Stimulated activated CD8-positive, alpha-beta memory T cell treated with anti-CD3 and anti-CD28 coated beads, Interleukin-12 subunit alpha, Interleukin-12 subunit beta, amount 100 ng/mL, for 4 hours (primary cell): ENCODE results near the gene KLK8.
"Not testable (repeated sequence)": the region's sequence is repeated elsewhere in the genome, so short reads cannot be mapped to it uniquely, and the experiment has no call there.

Experiments used
- DNase-seq: peaks from one replicate; pipeline ENCODE4 v3.0.0-alpha.2; 2020; ENCODE audit warnings: low read depth

Gene KLK8

GRCh38 chr19:51016798-51017683 is 15.6 kb upstream of the KLK8 start:
- no peak for DNase-seq

- no peak for DNase-seq
These were observed 14.4 kb upstream of the KLK8 start for GRCh38 chr19:51015691-51016267.

GRCh38 chr19:51014242-51014641 is 12.8 kb upstream of the KLK8 start:
- no peak for DNase-seq

DNA sequence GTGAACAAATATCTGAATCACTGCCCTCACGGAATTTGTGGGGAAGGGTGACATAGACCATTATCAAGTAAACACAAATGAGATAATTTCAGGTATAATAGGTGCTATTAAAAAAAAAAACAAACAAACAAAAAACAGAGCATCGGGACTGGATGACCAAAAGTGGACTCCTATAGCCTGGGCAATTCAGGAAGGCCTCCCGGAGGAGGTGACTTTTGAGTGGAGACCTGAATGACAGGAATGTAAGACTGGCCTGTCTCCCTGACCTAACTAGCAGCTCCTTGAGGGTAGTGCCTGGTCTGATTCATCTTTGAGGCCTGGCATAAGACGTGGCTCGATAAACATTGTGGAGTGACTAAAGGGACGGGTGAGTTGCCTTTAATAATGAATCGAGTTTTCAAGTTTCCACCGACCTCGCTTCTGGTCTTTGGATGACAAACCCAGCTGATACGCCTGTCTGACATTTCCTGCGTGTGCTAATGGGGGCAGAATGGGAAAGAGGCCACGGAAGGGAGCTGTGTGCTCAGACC is 11.3 kb upstream of the KLK8 start:
- no peak for DNase-seq

DNA sequence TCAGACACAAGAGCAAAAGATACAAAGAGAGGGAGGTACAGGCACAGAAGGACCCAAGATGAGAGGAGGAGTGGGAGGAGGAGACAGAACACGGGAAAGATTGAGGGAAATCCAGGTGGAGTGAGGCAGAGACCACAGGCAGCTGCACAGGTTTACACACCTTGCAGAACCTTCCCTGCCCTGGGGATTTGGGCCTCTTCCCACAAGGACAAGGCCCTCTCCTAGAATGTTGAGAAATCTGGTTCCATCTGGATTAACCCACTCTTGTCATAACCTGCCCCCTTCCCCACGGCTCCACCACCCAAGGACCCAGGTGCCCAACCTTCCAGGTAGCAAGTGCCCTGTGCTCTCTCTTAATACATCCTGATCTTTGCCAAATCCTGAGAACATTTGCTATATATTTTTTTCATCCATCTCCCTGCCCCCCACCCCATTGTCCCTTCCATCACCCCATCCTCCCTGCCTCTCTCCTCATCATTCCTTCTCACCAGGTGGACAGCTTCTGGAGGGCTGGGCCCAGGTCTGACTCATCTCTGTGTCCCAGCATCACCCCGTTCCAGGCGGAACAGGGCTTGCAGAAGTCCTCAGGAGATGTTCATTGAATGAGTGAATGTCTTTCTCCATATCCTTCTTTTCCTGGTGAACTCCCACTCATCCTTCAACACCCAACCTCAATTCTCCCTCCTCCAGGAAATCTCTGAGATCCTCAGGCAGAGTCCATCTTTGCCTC is 8.8 kb upstream of the KLK8 start:
- no peak for DNase-seq

- DNase-seq, result no peak
These were observed 7.9 kb upstream of the KLK8 start for GRCh38 chr19:51009061-51009891.

DNA sequence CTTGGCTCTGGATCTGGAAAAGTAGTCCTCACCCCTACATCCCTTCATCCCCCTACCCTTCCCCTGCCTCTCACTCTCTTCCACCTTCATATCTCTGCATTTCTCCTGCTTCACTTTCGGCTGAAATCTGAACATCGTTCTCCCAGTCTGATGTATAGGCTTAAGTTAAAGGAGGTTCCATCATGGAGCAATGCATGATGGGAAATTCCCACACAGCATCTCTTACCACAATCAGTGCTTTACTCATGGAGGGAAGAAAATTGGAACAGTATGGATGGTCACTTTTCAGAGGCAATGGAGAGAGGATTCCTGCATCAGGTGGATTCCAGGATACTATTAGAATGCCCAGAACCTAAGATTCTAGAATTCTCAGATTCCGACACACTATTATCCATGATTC is 6.1 kb upstream of the KLK8 start:
- DNase-seq, result no peak

DNA sequence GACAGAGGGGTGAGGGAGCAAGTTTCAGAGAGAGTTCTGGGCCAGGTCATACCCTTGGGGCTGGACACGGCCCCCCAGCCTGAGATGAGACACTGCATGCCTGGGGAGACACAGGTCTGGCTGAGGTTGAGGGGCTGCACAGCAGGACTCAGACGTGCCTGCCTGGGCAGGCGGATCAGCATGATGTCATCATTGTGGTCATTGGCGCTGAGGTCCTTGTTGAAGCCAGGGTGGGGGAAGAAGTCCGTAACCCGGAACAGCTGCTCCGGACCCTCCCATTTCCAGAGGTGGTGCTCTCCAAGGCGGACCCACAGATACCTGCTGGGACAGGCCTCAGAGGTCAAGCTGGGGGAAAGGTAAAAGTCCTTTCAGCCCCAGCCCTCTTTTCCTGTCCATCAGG is 5.0 kb upstream of the KLK8 start:
- DNase-seq, result no peak

DNA sequence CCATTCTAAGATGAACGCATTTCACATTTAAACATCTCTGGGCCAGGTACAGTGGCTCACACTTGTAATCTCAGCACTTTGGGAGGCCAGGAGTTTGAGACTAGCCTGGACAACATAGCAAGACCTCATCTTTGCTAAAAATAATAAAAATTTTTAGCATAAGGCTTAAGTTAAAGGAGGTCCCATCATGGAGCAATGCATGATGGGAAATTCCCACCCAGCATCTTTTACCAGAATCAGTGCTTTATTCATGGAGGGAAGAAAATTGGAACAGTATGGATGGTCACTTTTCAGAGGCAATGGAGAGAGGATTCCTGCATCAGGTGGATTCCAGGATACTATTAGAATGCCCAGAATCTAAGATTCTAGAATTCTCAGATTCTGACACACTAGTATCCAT is 3.8 kb upstream of the KLK8 start:
- DNase-seq, result no peak

- DNase-seq, result no peak
These were observed 1.9 kb upstream of the KLK8 start for GRCh38 chr19:51003316-51003715.

- no peak for DNase-seq
These were observed 1.3 kb upstream of the KLK8 start for GRCh38 chr19:51002542-51003311.

DNA sequence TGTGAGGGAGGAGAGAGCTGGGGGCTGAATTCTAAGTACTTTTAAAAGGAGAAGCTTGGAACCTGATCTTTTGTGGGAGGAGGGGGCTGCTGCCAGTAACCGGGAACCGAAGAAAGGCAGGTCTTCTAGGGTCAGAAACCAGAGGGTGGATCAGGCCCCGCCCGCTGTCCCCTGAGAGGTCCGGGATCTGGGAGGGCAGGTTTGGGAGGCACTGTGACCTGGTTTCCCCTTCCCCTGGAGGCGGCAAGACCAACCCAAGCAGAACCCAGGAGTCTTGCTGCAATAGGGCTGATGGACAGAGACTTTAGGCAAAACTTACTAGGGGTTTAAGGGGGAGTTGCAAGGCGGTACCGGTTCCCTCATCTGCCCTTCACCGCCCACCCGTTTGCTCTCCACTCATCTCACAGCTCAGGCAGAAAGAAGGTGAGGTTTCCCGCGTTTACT is 707 bp upstream of the KLK8 start:
- DNase-seq, result no peak

DNA sequence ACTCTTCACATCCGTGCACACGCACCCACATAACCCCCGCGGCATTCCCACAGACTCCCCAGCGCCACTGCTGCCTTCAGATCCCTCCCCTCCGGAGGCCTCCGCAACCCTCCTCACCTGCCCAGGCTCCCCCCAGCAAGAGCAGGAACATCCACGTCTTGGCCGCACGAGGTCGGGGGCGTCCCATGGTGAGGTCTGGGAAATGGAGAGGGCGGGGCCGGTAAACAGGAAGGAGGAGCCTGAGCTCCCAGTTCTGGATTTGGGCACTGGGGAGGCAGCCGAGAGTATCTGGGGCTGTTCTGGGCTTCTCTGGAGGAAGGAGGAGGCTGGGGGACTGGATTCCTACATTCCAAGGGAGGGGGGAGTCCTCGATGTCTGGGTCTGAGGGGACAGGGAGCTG is 423 bp downstream of the KLK8 start:
- no peak for DNase-seq

DNA sequence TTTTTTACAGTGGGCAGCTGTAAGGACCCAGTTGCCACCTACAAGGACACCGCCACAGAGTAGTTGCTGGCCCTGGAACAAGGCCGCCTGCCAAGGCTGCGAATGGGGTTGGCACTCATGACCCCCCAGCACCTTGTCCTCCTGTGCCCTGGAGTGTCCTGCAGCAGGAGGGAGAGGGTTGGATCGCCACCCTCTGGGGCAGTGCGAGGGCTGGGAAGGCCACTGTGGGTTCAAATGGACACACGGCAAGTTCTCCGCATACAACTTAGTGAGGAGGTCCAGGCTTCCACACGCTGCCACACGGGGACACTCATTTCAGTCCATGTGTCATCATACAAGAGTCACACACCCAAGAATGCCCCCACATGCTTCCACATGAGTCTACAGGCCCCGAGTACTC is 978 bp downstream of the KLK8 start:
- no peak for DNase-seq

DNA sequence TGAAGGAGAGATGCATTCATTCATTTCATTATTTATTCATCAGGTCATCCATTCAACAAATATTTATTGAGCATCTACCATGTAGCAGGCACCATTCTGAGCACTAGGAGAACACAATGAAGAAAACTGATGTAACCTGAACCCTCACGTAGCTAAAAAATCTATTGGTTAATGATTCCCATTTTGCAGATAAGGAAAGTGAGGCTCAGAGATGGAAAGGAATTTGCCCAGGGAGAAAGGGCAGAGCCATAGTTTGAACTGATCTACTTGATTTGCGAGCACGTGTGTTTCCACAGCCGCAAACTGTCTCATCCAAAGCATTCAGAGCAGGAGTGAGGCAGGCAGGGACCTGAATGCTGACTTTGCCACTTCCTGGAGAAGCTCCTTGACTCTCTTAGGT is 2.7 kb downstream of the KLK8 start:
- DNase-seq, result no peak

- DNase-seq, result no peak
These were observed 3.3 kb downstream of the KLK8 start for GRCh38 chr19:50998061-50998460.

DNA sequence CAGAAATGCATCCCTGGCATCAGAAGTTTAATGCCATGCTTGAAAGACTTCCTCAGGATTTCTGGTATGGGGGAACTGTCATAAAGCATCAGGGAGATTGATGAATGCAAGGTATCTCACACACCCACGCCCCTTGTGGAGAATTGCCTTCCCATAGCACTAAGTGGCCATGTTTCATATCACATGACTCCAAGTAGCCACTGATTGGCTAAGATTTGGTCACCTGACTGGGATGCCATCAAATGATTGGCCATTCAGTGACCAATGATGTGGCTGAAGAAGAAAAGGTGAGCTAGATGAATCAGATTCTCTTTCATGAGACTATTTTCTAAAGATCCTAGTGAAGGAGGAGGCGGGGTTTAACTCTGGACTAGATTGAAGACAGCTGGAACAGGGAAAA is 7.3 kb downstream of the KLK8 start:
- no peak for DNase-seq

- no peak for DNase-seq
These were observed 8.8 kb downstream of the KLK8 start for GRCh38 chr19:50992666-50993035.

DNA sequence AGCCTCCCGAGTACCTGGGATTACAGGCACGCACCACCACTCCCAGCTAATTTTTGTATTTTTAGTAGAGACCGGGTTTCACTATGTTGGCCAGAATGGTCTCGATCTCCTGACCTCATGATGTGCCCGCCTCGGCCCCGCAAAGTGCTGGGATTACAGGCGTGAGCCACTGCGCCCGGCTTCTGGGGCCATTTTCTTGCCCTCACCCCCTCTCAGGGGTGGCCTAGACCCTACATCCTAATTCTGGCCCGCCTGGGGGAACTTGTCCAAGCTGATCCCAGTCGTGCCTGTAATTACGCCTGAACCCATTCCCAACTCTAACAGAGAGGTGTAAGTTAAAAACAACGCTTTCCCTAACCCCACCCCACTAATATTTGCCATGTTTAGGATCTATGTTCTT is 17.0 kb downstream of the KLK8 start:
- not testable (repeated sequence) for DNase-seq

DNA sequence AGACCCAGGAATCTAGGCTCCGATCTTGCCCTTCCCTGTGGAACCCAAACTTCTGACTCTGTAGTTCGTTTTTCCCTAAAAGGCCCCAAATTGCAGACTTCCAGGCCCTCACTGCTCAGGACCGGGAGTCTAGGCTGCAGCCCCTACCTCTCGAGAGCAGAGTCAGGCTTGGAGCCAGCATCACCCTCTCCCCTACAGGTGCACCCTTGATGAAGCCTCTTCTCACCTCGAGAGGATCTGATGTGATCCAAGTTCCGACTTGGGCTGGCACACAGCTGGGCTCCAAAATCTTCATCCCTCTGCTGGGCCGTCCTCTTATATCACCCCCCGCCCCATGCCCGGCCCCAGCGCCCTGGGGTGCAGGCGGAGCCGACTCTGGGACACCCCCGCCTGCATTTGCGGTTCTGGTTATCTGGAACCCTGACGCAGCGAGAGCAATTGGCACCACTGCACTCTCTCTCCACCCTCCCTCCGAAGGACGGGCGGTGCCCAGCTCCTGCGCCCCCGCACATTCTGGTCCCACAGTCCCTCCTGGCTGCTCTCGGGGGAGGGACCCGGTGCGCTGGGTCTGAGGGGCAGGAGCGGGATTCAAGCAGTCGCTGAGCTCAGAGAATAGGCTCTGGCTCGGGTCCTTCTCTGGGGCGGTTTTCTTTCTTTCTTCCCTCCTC is 17.6 kb downstream of the KLK8 start, which contains the start of gene KLK7:
KLK7 (minus strand) TSS at position 293 of the 668 bp plus-strand sequence. CDS start 1,518 bp downstream, outside the sequence.
- no peak for DNase-seq
